Small intestine (tissue), 7 donors: ENCODE data around the gene ARAP2. TPM values are rescaled to one million over a fixed set of nuclear protein-coding genes. Genes with fewer than 3 reads are reported as not detected.

Experiments
- DNase-seq, 2 donors: peaks; one replicate each; pipeline versions ENCODE4 v3.0.0 to v3.0.0-alpha.2; 2013
- FAIRE-seq: peaks from 2 replicates; lab custom pipeline; 2012; peaks lifted over from hg19 to GRCh38; lab: Jason Lieb, UNC
- H3K27ac ChIP-seq, 3 donors: one replicate each; pipeline ENCODE4 v1.5.1; 2013; ENCODE audit warnings: low read length in 2 of 3, mild to moderate bottlenecking in 2 of 3, control low read depth in 1 of 3, inconsistent platforms in 1 of 3, low read depth in 1 of 3, moderate library complexity in 1 of 3
- H3K27me3 ChIP-seq, 3 donors: one replicate each; pipeline ENCODE4 v1.6.1; 2013; ENCODE audit warnings: low read length in 3 of 3, inconsistent platforms in 1 of 3; ENCODE audit not compliant: control insufficient read depth in 3 of 3, insufficient read depth in 3 of 3
- H3K36me3 ChIP-seq, 3 donors: one replicate each; pipeline ENCODE4 v1.6.1; 2013; ENCODE audit warnings: low read length in 3 of 3, inconsistent platforms in 1 of 3, low read depth in 1 of 3, mild to moderate bottlenecking in 1 of 3, moderate library complexity in 1 of 3; ENCODE audit not compliant: control insufficient read depth in 3 of 3, insufficient read depth in 2 of 3
- H3K4me1 ChIP-seq, 3 donors: one replicate each; pipeline ENCODE4 v1.6.1; 2013; ENCODE audit warnings: low read length in 2 of 3, inconsistent platforms in 1 of 3, low read depth in 1 of 3, mild to moderate bottlenecking in 1 of 3, moderate library complexity in 1 of 3; ENCODE audit not compliant: control insufficient read depth in 3 of 3, insufficient read depth in 2 of 3
- H3K4me3 ChIP-seq, 3 donors: one replicate each; pipeline ENCODE4 v1.5.1; 2013; ENCODE audit warnings: low read length in 3 of 3, control low read depth in 1 of 3, inconsistent platforms in 1 of 3, low read depth in 1 of 3, mild to moderate bottlenecking in 1 of 3, moderate library complexity in 1 of 3
- H3K9me3 ChIP-seq, 2 donors: one replicate each; pipeline ENCODE4 v1.6.1; 2013; ENCODE audit warnings: low read depth in 1 of 2, low read length in 1 of 2; ENCODE audit not compliant: control insufficient read depth in 2 of 2, insufficient read depth in 1 of 2
- WGBS, 3 donors: extraction: QIAGEN DNeasy Blood & Tissue Kit; methylation state at CpG; one replicate each; pipeline ENCODE4 v1.1.7; 2013; 5-methylcytosine and 5-hydroxymethylcytosine counted together
- polyA plus RNA-seq, 4 donors: library from polyadenylated mRNA; stranded (reverse) in 3 of 4; unstranded in 1 of 4; fragments of 200-250 nt in 3 of 4; fragments of 120-200 nt in 1 of 4; gene quantifications; one replicate each; pipeline versions ENCODE4 v1.2.1 to v1.2.3, GENCODE V29; 2013
- donor health status: healthy with polysubstance abuse.
- donor health status: control.
- donor health status: control.
- donor health status: Bipolar disorder and iron deficiency.
- donor health status: healthy.

Gene ARAP2
- polyA plus RNA-seq, 4 donors: 3.2 to 14.1 (median 12.6) TPM

DNA sequence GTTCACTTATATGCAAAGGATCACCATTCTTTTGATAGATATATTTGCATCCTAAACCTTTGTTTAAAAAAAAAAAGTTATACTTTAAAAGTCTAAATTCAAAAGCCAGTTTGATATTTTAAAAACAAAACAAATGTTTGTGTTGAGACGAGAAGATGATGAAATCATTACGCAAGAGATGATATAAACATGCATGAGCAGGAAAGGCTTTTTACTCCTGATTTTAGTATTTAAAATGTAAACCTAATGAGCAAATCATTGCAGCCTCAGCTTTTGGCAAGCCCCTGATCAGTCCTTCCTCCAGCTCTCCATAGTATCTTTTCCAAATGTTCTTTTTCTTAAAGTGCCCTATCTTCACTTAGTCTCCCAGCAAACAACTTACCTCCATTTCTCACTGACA is 115.6 kb downstream of the ARAP2 start:
- H3K36me3 ChIP-seq: peaks cover under 1 to 7% (median 4%) of the 10 kb centered on the region in 3 donors
- WGBS, 3 donors: 63 to 90% (median 84%) methylated on average over 2 of the region's 2 CpGs
- FAIRE-seq (no peak), DNase-seq (no peak)
- H3K4me3 ChIP-seq: no peak overlapping the region
- H3K9me3 ChIP-seq: no peaks in the 10 kb centered on the region
- no peak overlapping the region for H3K27ac ChIP-seq
- H3K4me1 ChIP-seq: no peaks in the 10 kb centered on the region
- no peaks in the 10 kb centered on the region for H3K27me3 ChIP-seq

GRCh38 chr4:36123906-36124305 is 120.4 kb downstream of the ARAP2 start:
- 81 to 96% (median 90%) methylated on average over 1 of the region's 1 CpG for WGBS, 3 donors
- Histone ChIP-seq H3K4me3 (no peak overlapping the region), H3K4me1 (no peaks in the 10 kb centered on the region), H3K27me3 (no peaks in the 10 kb centered on the region), H3K36me3 (peaks cover 0 to 9% (median 4%) of the 10 kb centered on the region in 3 donors), H3K27ac (no peak overlapping the region), H3K9me3 (no peaks in the 10 kb centered on the region)
- DNase-seq (no peak), FAIRE-seq (no peak)

- no peak overlapping the region for H3K27ac ChIP-seq
- FAIRE-seq (no peak), DNase-seq (no peak)
- no peaks in the 10 kb centered on the region for H3K27me3 ChIP-seq
- no peak overlapping the region for H3K4me3 ChIP-seq
- H3K9me3 ChIP-seq: no peaks in the 10 kb centered on the region
- H3K36me3 ChIP-seq: peaks cover 0 to 3% (median 2%) of the 10 kb centered on the region in 3 donors
- WGBS, 3 donors: 77 to 92% (median 81%) methylated on average over 3 of the region's 3 CpGs
- H3K4me1 ChIP-seq: no peaks in the 10 kb centered on the region
Measured at GRCh38 chr4:36115312-36115711, 129.0 kb downstream of the ARAP2 start.

DNA sequence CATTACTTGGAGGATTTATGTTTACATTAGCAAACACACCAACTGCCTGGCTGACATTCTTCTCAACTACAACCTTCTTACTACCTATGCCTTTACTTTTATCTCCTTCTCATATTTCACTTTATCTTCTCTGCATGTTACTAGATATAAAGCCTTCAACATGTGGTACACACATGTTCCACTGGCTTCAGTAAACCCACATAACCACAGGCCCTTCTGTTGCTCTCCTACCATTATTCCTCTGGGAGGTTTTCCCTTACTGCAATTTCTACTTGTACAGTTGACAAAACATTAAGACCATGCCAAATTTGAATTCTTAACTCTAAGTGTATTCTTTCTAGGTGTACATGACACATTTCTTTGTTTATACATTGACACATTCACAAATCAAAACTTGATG is 133.1 kb downstream of the ARAP2 start:
- no peaks in the 10 kb centered on the region for H3K9me3 ChIP-seq
- peaks cover 0 to 5% (median 2%) of the 10 kb centered on the region in 3 donors for H3K36me3 ChIP-seq
- FAIRE-seq: no peak
- H3K4me1 ChIP-seq: no peaks in the 10 kb centered on the region
- H3K27ac ChIP-seq: no peak overlapping the region
- no peaks in the 10 kb centered on the region for H3K27me3 ChIP-seq
- no peak overlapping the region for H3K4me3 ChIP-seq
- DNase-seq: no peak

DNA sequence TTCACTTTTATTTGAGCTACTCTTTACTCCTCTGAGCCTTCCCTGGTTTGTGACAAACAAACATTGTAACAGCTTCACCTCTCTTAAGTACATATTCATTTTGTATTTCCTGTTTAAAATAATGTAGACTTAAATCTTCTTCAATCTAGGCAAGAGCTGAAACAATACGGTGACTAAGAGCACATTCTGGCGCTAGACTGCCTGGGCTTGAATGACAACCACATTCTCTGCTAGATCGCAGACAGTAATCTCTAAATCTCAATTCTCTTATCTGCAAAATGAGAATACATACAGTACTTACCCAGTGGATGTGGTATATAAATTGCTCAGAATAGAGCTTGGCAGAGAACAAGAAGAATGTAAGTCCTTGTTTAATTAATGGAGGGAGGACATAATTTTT is 144.8 kb downstream of the ARAP2 start:
- no peak for FAIRE-seq

DNA sequence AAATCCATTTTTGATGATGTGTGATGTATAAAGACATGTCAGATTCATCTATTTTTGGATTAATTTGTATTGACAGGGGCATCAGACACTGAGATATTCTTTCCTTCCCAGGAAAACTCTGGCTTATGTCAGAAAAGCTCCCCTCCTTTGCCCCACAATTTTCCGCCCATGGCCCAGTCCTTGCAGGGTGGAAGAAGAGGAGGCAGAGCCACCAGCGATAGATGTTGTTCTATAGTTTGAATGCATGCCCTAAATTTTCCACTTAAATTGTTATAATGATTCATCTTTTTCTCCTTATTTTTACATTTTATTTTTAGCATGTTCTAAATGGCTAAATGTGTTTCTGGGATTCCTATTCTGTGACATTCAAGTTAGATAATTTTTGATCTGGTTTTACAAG is 149.3 kb downstream of the ARAP2 start:
- Histone ChIP-seq H3K36me3 (peaks cover 0 to 2% (median 0%) of the 10 kb centered on the region in 3 donors), H3K4me3 (no peak overlapping the region), H3K27me3 (no peaks in the 10 kb centered on the region), H3K27ac (no peak overlapping the region), H3K4me1 (no peaks in the 10 kb centered on the region), H3K9me3 (no peaks in the 10 kb centered on the region)
- DNase-seq (no peak), FAIRE-seq (no peak)
- 96 to 98% (median 97%) methylated on average over 2 of the region's 2 CpGs for WGBS, 3 donors

More for the DNA sequence above, 144.8 kb downstream of the ARAP2 start:
- 86 to 94% (median 91%) methylated on average over 3 of the region's 3 CpGs for WGBS, 3 donors
- Histone ChIP-seq H3K27ac (no peak overlapping the region), H3K9me3 (no peaks in the 10 kb centered on the region), H3K27me3 (no peaks in the 10 kb centered on the region), H3K4me1 (no peaks in the 10 kb centered on the region), H3K36me3 (peaks cover 0 to 2% (median 0%) of the 10 kb centered on the region in 3 donors), H3K4me3 (no peak overlapping the region)
- DNase-seq: no peak

GRCh38 chr4:36091997-36092396 is 152.3 kb downstream of the ARAP2 start:
- no peak overlapping the region for H3K4me3 ChIP-seq
- no peaks in the 10 kb centered on the region for H3K9me3 ChIP-seq
- FAIRE-seq: no peak
- H3K36me3 ChIP-seq: peaks cover 0 to 2% (median 0%) of the 10 kb centered on the region in 3 donors
- no peaks in the 10 kb centered on the region for H3K4me1 ChIP-seq
- H3K27ac ChIP-seq: no peak overlapping the region
- DNase-seq: no peak
- H3K27me3 ChIP-seq: no peaks in the 10 kb centered on the region
- 93 to 99% (median 96%) methylated on average over 9 of the region's 9 CpGs for WGBS, 3 donors

DNA sequence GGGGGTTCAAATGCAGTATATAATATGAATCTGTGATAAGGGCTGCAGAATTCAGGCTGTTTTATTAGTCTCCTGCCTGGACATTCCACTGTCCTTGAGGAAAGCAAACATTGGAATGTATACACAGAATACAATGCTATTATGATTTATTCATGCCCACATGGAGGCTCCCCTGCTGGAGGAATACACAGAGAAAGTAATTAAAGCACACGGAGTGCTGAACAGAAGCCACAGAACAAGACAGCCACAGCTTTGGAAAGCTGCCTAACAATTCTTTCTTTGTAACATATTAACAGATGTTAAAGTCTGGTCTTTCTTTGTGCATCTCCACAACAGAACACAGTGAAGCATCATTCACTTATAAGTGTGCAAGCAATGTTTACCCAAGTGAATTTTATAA is 155.8 kb downstream of the ARAP2 start:
- no peaks in the 10 kb centered on the region for H3K9me3 ChIP-seq
- H3K27ac ChIP-seq: no peak overlapping the region
- H3K4me1 ChIP-seq: no peaks in the 10 kb centered on the region
- DNase-seq (peak in 1 of 2 donors; percentile 1), FAIRE-seq (no peak)
- no peaks in the 10 kb centered on the region for H3K27me3 ChIP-seq
- no peak overlapping the region for H3K4me3 ChIP-seq
- H3K36me3 ChIP-seq: peaks cover 0 to 4% (median 3%) of the 10 kb centered on the region in 3 donors
- WGBS, 3 donors: 11 to 33% (median 16%) methylated on average over 1 of the region's 1 CpG

- H3K4me1 ChIP-seq: no peaks in the 10 kb centered on the region
- DNase-seq: no peak
Measured at GRCh38 chr4:36086261-36086786, 158.0 kb downstream of the ARAP2 start.

More at GRCh38 chr4:36086261-36086786, 158.0 kb downstream of the ARAP2 start:
- Histone ChIP-seq H3K36me3 (peaks cover 0 to 12% (median 9%) of the 10 kb centered on the region in 3 donors), H3K27ac (no peak overlapping the region), H3K9me3 (no peaks in the 10 kb centered on the region), H3K27me3 (no peaks in the 10 kb centered on the region), H3K4me3 (no peak overlapping the region)
- no peak for FAIRE-seq
- WGBS, 3 donors: 72 to 86% (median 82%) methylated on average over 1 of the region's 1 CpG
